ENCODE measurements around the gene BRAP.
"Not testable (repeated sequence)": the region's sequence is repeated elsewhere in the genome, so short reads cannot be mapped to it uniquely, and the experiment has no call there.

The BRAP gene

GRCh38 chr12:111638556-111638955, 47.2 kb downstream of the BRAP start:
- DNase-seq (ENCODE audit: low spot score), result no peak
- Histone ChIP-seq H3K27ac (no peak overlapping the region), H3K4me3 (no peak overlapping the region)
- no peak for TF ChIP-seq CTCF (IDR thresholded peaks at IDR 0.05)

DNA sequence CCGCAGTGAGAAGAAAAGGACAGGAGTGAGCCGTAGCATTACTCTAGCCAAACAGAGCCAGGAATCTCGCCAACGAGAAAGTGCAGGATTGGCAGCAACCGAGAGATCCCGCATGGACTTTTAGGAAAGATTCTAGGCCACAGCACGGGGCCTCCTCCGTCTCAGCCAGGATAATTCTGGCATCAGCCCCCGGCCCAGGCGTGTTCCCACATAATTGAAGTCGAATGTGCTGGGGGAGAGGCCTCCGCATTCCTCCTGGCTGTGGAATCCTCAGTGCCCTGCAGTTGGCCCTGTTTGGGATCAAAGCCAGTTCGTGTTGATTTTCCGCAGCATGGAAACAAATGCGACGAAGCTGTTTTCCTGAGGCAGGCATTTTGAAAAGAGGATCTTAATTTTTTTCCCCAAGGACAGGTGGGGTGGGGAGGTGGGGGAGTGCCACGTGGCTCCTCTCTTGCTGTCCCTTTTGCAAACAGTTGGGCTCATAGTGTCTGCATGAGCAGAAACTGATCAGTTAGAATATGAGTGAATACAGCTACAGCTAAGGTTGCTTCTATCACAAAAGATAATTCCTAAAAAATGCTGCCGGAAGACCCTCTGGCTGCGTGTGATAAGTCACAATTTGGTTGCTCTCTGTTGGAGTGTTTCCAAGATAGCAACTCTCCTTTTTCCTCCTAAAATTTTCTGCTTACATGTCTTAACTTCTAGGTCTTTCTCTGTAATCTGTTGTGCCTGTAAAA, 49.4 kb downstream of the BRAP start:
- H3K4me3 ChIP-seq, result peak overlapping the region; percentile 60
- no peak for TF ChIP-seq CTCF (IDR thresholded peaks at IDR 0.05)

DNA sequence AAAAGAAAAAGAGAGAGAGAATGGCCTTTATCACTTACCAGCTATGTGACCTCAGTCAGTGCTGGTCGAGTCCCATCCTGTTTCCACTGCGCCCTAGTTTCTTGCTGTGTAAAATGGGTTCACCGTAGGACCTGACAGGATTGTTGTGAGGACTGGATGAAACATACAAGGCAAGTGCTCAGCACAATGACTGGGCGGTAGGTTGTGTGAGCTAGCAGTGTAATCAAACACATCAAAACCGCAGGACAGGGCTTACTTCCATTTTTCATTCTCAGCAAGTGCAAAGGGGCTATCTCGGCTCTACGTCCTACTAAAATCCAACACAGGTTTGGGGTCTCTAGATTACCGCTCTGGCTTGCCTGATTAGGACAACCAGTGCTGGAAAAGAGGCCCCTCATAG, 50.2 kb downstream of the BRAP start:
- DNase-seq (ENCODE audit: low spot score), result no peak
- Histone ChIP-seq H3K27ac (peak overlapping the region; percentile 58 to 76), H3K4me3 (no peak overlapping the region)
- no peak for TF ChIP-seq CTCF (IDR thresholded peaks at IDR 0.05)

More for the DNA sequence above, 49.4 kb downstream of the BRAP start:
- DNase-seq (ENCODE audit: low spot score), result peak; percentile 77
- H3K27ac ChIP-seq, result peak overlapping the region; percentile 58 to 76

GRCh38 chr12:111628505-111629260, 57.1 kb downstream of the BRAP start:
- H3K27ac ChIP-seq, result no peak overlapping the region
- H3K4me3 ChIP-seq, result no peak overlapping the region
- TF ChIP-seq CTCF (IDR thresholded peaks at IDR 0.05), result no peak
- no peak for DNase-seq (ENCODE audit: low spot score)

DNA sequence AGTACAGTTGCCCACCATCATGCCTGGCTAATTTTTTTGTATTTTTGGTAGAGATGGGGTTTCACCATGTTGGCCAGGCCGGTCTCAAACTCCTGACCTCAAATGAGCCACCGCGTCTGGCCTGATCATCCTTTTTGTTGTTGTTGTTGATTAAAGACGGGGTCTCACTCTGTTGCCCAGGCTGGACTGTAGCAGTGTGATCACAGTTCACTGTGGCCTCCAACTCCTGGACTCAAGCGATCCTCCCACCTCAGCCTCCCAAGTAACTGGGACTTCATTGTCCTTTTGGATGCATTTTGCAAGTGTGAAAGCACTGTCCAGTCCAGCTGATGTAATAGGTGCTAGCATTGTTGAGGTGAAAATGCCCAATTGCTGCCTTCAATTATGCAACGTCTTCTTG, 59.5 kb downstream of the BRAP start:
- no peak overlapping the region for H3K27ac ChIP-seq
- no peak for DNase-seq (ENCODE audit: low spot score)

GRCh38 chr12:111624540-111624939, 61.2 kb downstream of the BRAP start:
- no peak overlapping the region for H3K4me3 ChIP-seq
- TF ChIP-seq CTCF (IDR thresholded peaks at IDR 0.05), result no peak
- no peak overlapping the region for H3K27ac ChIP-seq
- DNase-seq (ENCODE audit: low spot score), result no peak

More for the DNA sequence above, 59.5 kb downstream of the BRAP start:
- no peak overlapping the region for H3K4me3 ChIP-seq
- no peak for TF ChIP-seq CTCF (IDR thresholded peaks at IDR 0.05)

DNA sequence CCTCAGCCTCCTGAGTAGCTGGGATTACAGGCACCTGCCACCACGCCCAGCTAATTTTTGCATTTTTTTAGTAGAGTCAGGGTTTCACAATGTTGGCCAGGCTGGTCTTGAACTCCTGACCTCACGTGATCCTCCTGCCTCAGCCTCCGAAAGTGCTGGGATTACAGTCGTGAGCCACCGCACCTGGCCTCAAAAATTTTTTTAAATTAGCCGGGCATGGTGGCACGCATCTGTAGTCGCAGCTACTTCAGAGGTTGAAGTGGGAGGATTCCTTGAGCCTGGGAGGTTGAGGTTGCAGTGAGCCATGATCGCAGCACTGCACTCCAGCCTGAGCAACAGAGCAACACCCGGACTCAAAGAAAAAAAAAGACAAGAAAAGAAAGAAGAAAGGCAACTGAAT, 67.9 kb downstream of the BRAP start:
- DNase-seq (ENCODE audit: low spot score); H3K4me3 ChIP-seq; H3K27ac ChIP-seq: not testable (repeated sequence)
